WTC11 (cell line): ENCODE results near the gene CHSY3. TPM values are rescaled to one million over a fixed set of nuclear protein-coding genes. Genes with fewer than 3 reads are reported as not detected.

Experiments used
- ATAC-seq: fragments of 200-7000 bp; cut with Tn5 transposase; 2 replicates; pipeline ENCODE4 v1.10.0; 2021; ENCODE audit warnings: mild to moderate bottlenecking, moderate library complexity
- CTCF ChIA-PET: fragments of 300-600 bp; sonication (Branson Sonifier 250); formaldehyde crosslinking; loops from one replicate; lab custom pipeline; 2021; ENCODE audit warnings: antibody characterized with exemption; lab: Charles Lee
- POLR2A ChIA-PET: fragments of 350-600 bp; sonication (Branson Sonifier 250); formaldehyde crosslinking; loops from one replicate; lab custom pipeline; 2021; ENCODE audit warnings: antibody characterized with exemption; lab: Charles Lee
- DNase-seq: peaks from one replicate; pipeline ENCODE4 v3.0.0; 2021; ENCODE audit warnings: low spot score
- H3K27ac Mint-ChIP-seq: 2 replicates; pipeline ENCODE4 v1.8.0; 2021; ENCODE audit warnings: mixed read lengths
- H3K27me3 Mint-ChIP-seq: 2 replicates; pipeline ENCODE4 v1.8.0; 2021; ENCODE audit warnings: low read depth, mild to moderate bottlenecking, moderate library complexity, mixed read lengths
- H3K36me3 Mint-ChIP-seq: 2 replicates; pipeline ENCODE4 v1.8.0; 2021; ENCODE audit warnings: mixed read lengths
- H3K4me1 Mint-ChIP-seq: 2 replicates; pipeline ENCODE4 v1.8.0; 2022; ENCODE audit warnings: mixed read lengths
- H3K4me3 Mint-ChIP-seq: 2 replicates; pipeline ENCODE4 v1.8.0; 2021; ENCODE audit warnings: mild to moderate bottlenecking, moderate library complexity, mixed read lengths
- H3K9me3 Mint-ChIP-seq: 2 replicates; pipeline ENCODE4 v1.8.0; 2021; ENCODE audit warnings: mixed read lengths
- ATF2 ChIP-seq: sonication (generic); formaldehyde crosslinking; IDR thresholded peaks from 2 replicates; pipeline ENCODE4 v1.8.1; 2022; ENCODE audit warnings: low read depth, missing genetic modification reagents, borderline replicate concordance
- CBFB ChIP-seq: sonication (generic); formaldehyde crosslinking; IDR thresholded peaks from 2 replicates; pipeline ENCODE4 v1.8.1; 2022; ENCODE audit warnings: mild to moderate bottlenecking, low read depth, missing genetic modification reagents
- CREB1 ChIP-seq: sonication (generic); formaldehyde crosslinking; IDR thresholded peaks from 2 replicates; pipeline ENCODE4 v1.8.0; 2023; ENCODE audit warnings: mild to moderate bottlenecking, missing genetic modification reagents
- CTCF ChIP-seq: fragments of 200-600 bp; IDR thresholded peaks from 2 replicates; pipeline ENCODE4 v1.8.0; 2022; ENCODE audit warnings: antibody characterized with exemption
- EMX1 ChIP-seq: fragments of 250-450 bp; sonication (Bioruptor Pico); IDR thresholded peaks from 2 replicates; pipeline ENCODE4 v1.8.0; 2021; ENCODE audit warnings: mild to moderate bottlenecking
- ESRRA ChIP-seq: sonication (generic); formaldehyde crosslinking; IDR thresholded peaks from 2 replicates; pipeline ENCODE4 v1.8.1; 2022; ENCODE audit warnings: mild to moderate bottlenecking, missing genetic modification reagents, borderline replicate concordance
- FOXK1 ChIP-seq: sonication (generic); formaldehyde crosslinking; IDR thresholded peaks from 2 replicates; pipeline ENCODE4 v1.8.0; 2022; ENCODE audit warnings: mild to moderate bottlenecking, moderate library complexity, missing genetic modification reagents
- FOXP1 ChIP-seq: sonication (generic); formaldehyde crosslinking; IDR thresholded peaks from 2 replicates; pipeline ENCODE4 v1.8.0; 2022; ENCODE audit warnings: missing genetic modification reagents, mild to moderate bottlenecking, moderate library complexity, borderline replicate concordance
- GRHL2 ChIP-seq: fragments of 250-450 bp; sonication (Bioruptor Pico); IDR thresholded peaks from 2 replicates; pipeline ENCODE4 v1.8.0; 2022; ENCODE audit warnings: mild to moderate bottlenecking, moderate library complexity; ENCODE audit not compliant: insufficient replicate concordance, severe bottlenecking
- HMGA2 ChIP-seq: fragments of 250-450 bp; sonication (Bioruptor Pico); IDR thresholded peaks from 2 replicates; pipeline ENCODE4 v1.4.0; 2021; ENCODE audit warnings: mild to moderate bottlenecking, moderate library complexity
- NFYB ChIP-seq: sonication (generic); formaldehyde crosslinking; conservative IDR thresholded peaks from 2 replicates; pipeline ENCODE4 v1.8.0; 2022; ENCODE audit warnings: low read depth, missing genetic modification reagents
- NR1H2 ChIP-seq: sonication (generic); formaldehyde crosslinking; IDR thresholded peaks from 2 replicates; pipeline ENCODE4 v1.9.0; 2021; ENCODE audit warnings: mild to moderate bottlenecking, moderate library complexity, missing genetic modification reagents
- NR2C2 ChIP-seq: sonication (generic); formaldehyde crosslinking; IDR thresholded peaks from 2 replicates; pipeline ENCODE4 v1.8.0; 2022; ENCODE audit warnings: mild to moderate bottlenecking, missing genetic modification reagents
- PRRX2 ChIP-seq: fragments of 250-450 bp; sonication (Bioruptor Pico); IDR thresholded peaks from 2 replicates; pipeline ENCODE4 v1.8.0; 2021; ENCODE audit warnings: mild to moderate bottlenecking
- RELA ChIP-seq: sonication (generic); formaldehyde crosslinking; IDR thresholded peaks from 2 replicates; pipeline ENCODE4 v1.8.1; 2022; ENCODE audit warnings: missing genetic modification reagents, mild to moderate bottlenecking, borderline replicate concordance
- SMAD3 ChIP-seq: sonication (generic); formaldehyde crosslinking; IDR thresholded peaks from 2 replicates; pipeline ENCODE4 v1.8.0; 2022; ENCODE audit warnings: missing genetic modification reagents, mild to moderate bottlenecking, borderline replicate concordance
- SMAD4 ChIP-seq: sonication (generic); formaldehyde crosslinking; IDR thresholded peaks from 2 replicates; pipeline ENCODE4 v1.8.0; 2022; ENCODE audit warnings: mild to moderate bottlenecking, missing genetic modification reagents
- TEAD1 ChIP-seq: sonication (generic); formaldehyde crosslinking; IDR thresholded peaks from 2 replicates; pipeline ENCODE4 v1.8.0; 2022; ENCODE audit warnings: mild to moderate bottlenecking, missing genetic modification reagents
- ZNF232 ChIP-seq: sonication (generic); formaldehyde crosslinking; IDR thresholded peaks from 2 replicates; pipeline ENCODE4 v1.8.0; 2022; ENCODE audit warnings: mild to moderate bottlenecking, missing genetic modification reagents
- ZNF263 ChIP-seq: sonication (generic); formaldehyde crosslinking; IDR thresholded peaks from 2 replicates; pipeline ENCODE4 v1.8.1; 2022; ENCODE audit warnings: low read depth, mild to moderate bottlenecking, moderate library complexity, missing genetic modification reagents
- ZNF416 ChIP-seq: fragments of 250-450 bp; sonication (Bioruptor Pico); IDR thresholded peaks from 2 replicates; pipeline ENCODE4 v1.9.0; 2021; ENCODE audit warnings: mild to moderate bottlenecking, inconsistent platforms
- ZNF423 ChIP-seq: fragments of 250-450 bp; sonication (Bioruptor Pico); IDR thresholded peaks from 2 replicates; pipeline ENCODE4 v2.1.2; 2022; ENCODE audit warnings: mild to moderate bottlenecking, moderate library complexity
- ZNF532 ChIP-seq: fragments of 250-450 bp; sonication (Bioruptor Pico); IDR thresholded peaks from 2 replicates; pipeline ENCODE4 v1.9.0; 2021; ENCODE audit warnings: mild to moderate bottlenecking, borderline replicate concordance
- total RNA-seq: library from RNA; stranded (reverse); gene quantifications from 3 replicates; pipeline ENCODE4 v1.2.3, GENCODE V29; 2021
- TF ChIP-seq, protein P1 (sequence below): sonication (generic); formaldehyde crosslinking; IDR thresholded peaks from 2 replicates; pipeline ENCODE4 v1.8.1; 2022; ENCODE audit warnings: mild to moderate bottlenecking, moderate library complexity, missing genetic modification reagents

Gene CHSY3
- total RNA-seq, 1 experiment from 2014 or later: 0.98 TPM

DNA sequence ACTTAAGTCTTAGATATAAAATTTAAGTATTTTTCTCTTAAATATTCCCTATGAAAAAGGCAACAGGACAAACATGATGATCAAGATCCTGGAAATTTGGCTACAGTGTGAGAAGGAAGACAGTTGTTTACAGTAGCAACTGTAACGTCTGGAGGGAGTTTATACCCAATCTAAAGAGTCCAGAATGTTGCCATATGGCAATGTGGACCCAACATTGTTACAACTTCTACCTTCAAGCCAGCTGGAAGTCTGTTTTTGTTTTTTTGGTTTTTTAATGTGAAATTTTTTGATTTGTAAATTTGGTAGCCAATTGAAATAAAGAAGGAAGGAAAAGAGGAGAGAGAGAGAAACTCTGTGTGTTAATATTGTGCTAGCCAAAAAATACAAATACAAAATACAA, 233.4 kb downstream of the CHSY3 start:
- DNase-seq: no peak
- no peaks in the 10 kb centered on the region for H3K4me1 Mint-ChIP-seq

GRCh38 chr5:130138406-130139045, 234.3 kb downstream of the CHSY3 start:
- H3K27me3 Mint-ChIP-seq: no peaks in the 10 kb centered on the region
- no peak overlapping the region for H3K27ac Mint-ChIP-seq
- H3K36me3 Mint-ChIP-seq: no peaks in the 10 kb centered on the region
- POLR2A ChIA-PET: no interaction called here
- H3K9me3 Mint-ChIP-seq: no peaks in the 10 kb centered on the region
- no peak for ATAC-seq
- no peaks in the 10 kb centered on the region for H3K4me1 Mint-ChIP-seq
- CTCF ChIA-PET: no interaction called here
- no peak for DNase-seq
- H3K4me3 Mint-ChIP-seq: no peak overlapping the region
- TF ChIP-seq NR2C2 (CRISPR knock-in tag) (no peak), EMX1 (CRISPR knock-in tag) (no peak), HMGA2 (CRISPR knock-in tag) (no peak), CBFB (CRISPR knock-in tag) (no peak), ESRRA (CRISPR knock-in tag) (no peak), GRHL2 (no peak), ZNF263 (CRISPR knock-in tag) (no peak), SMAD4 (CRISPR knock-in tag) (no peak), FOXK1 (CRISPR knock-in tag) (no peak), PRRX2 (CRISPR knock-in tag) (no peak), ATF2 (CRISPR knock-in tag) (no peak), CTCF (no peak), NFYB (no peak), ZNF532 (CRISPR knock-in tag) (no peak), ZNF416 (CRISPR knock-in tag) (no peak), ZNF232 (CRISPR knock-in tag) (no peak)
- TF ChIP-seq, protein P1, sequence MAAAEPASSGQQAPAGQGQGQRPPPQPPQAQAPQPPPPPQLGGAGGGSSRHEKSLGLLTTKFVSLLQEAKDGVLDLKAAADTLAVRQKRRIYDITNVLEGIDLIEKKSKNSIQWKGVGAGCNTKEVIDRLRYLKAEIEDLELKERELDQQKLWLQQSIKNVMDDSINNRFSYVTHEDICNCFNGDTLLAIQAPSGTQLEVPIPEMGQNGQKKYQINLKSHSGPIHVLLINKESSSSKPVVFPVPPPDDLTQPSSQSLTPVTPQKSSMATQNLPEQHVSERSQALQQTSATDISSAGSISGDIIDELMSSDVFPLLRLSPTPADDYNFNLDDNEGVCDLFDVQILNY (CRISPR knock-in tag): no peak

More for the DNA sequence above, 233.4 kb downstream of the CHSY3 start:
- ATAC-seq: no peak
- no peaks in the 10 kb centered on the region for H3K27me3 Mint-ChIP-seq
- no peaks in the 10 kb centered on the region for H3K36me3 Mint-ChIP-seq
- TF ChIP-seq RELA (CRISPR knock-in tag): no peak
- no peak for TF ChIP-seq NR1H2
- TF ChIP-seq CREB1: no peak
- TF ChIP-seq CTCF: no peak
- TF ChIP-seq PRRX2 (CRISPR knock-in tag): no peak
- no peak for TF ChIP-seq ZNF423 (CRISPR knock-in tag)
- no peak for TF ChIP-seq SMAD3
- no peak for TF ChIP-seq TEAD1 (CRISPR knock-in tag)
- no peak for TF ChIP-seq ZNF416 (CRISPR knock-in tag)
- TF ChIP-seq FOXP1 (CRISPR knock-in tag): no peak
- H3K27ac Mint-ChIP-seq: no peak overlapping the region
- no peak overlapping the region for H3K4me3 Mint-ChIP-seq
- H3K9me3 Mint-ChIP-seq: no peaks in the 10 kb centered on the region
- CTCF ChIA-PET: no interaction called here
- POLR2A ChIA-PET: no interaction called here
